Caki2 (cell line): ENCODE data around the gene FGD6. TPM values are rescaled to one million over a fixed set of nuclear protein-coding genes. Genes with fewer than 3 reads are reported as not detected.
"Not testable (repeated sequence)": the region's sequence is repeated elsewhere in the genome, so short reads cannot be mapped to it uniquely, and the experiment has no call there.

Source experiments
- DNase-seq: peaks from one replicate; pipeline ENCODE4 v3.0.0-alpha.2; 2015; ENCODE audit warnings: low read depth
- in situ Hi-C: cut with HindIII; loops from 2 replicates; pipeline ENCODE4 v1.10.0; 2016; ENCODE audit warnings: low sequenced_read_pairs, low pct_unique_long_range_greater_than_20kb, mixed read lengths
- total RNA-seq: library from RNA; depleted of rRNA; stranded (reverse); fragments of >200 nt; shearing (Covaris generic); gene quantifications from 2 replicates; pipeline ENCODE4 v1.2.3, GENCODE V29; 2014; ENCODE audit warnings: low replicate concordance; rRNA removed

FGD6 gene
- total RNA-seq: 5.9 and 6.6 TPM in 2 replicates

GRCh38 chr12:95217377-95218149 is at the start of gene FGD6, which contains the start of gene VEZT:
Gene FGD6, minus strand, starts transcription at chr12:95217467. Its CDS starts 227 bp downstream, at chr12:95217240.
Gene VEZT, plus strand, starts transcription at chr12:95217807. Its CDS starts 44 bp downstream, at chr12:95217851.
- peak; percentile 99 for DNase-seq
- in situ Hi-C loops: loop anchor here (25.0 kb wide), 1 partner anchor 105 kb away; no protein-coding TSS in a partner anchor

- in situ Hi-C loops: no loop called here
Measured at GRCh38 chr12:95266254-95266653, 49.0 kb upstream of the FGD6 start.

DNA sequence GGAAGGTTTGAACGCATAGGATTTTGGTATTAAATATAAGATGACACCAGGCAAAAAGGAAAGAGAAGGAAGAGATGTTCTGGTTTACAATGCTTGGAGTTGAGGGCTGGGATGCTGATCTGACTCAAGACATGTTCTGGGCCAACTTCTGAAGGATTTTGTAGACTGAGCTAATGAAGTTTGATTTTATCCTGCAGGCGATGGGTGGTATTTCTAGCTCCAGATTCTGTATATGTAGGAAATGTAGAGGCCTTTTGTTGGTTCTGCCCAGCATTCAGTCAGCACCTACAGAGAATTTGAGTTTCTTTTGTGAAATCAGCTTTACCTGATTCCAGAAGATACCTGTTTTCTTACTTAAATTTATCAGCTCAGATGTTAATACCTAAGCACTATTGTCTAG is 48.5 kb upstream of the FGD6 start:
- in situ Hi-C loops: no loop called here

More at GRCh38 chr12:95266254-95266653, 49.0 kb upstream of the FGD6 start:
- DNase-seq: no peak

GRCh38 chr12:95262808-95263207 is 45.5 kb upstream of the FGD6 start:
- DNase-seq: no peak
- in situ Hi-C loops: no loop called here

More for the DNA sequence above, 48.5 kb upstream of the FGD6 start:
- DNase-seq: no peak

DNA sequence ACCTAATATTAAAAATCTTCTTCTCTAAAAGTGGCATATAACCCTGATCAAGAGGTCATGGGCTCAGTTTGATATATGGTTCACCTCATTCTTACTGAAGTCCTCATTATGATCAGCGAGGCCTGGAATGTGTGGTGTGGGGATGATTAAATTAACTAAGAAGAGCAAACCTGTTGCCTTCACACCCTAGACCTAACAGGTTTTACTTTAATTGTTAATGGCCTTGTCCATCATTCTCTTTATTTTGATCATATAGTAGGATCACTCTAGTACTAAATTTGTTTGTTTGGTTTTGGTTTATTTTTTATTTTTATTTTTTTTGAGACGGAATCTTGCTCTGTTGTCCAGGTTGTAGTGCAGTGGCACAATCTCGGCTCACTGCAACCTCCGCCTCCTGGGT is 43.8 kb upstream of the FGD6 start:
- DNase-seq: no peak
- in situ Hi-C loops: no loop called here

DNA sequence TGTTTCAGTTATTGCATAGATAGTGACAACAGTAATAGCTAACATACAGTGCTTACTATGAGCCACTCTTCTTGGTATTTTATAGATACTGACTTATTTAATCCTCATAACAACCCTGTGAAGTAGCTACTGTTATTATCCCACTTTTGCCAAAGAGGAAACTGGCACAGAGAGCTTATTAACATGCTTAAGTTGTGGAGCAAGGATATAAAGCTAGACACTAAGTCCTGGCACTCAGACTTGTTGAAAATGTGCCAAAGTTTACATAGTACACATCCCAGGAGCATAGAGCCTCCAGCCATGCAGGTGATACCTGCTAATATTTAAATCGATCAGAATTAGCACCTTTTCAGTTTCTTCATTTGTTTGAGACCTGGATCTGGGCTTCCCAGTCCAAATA is 42.1 kb upstream of the FGD6 start:
- no peak for DNase-seq
- in situ Hi-C loops: no loop called here

DNA sequence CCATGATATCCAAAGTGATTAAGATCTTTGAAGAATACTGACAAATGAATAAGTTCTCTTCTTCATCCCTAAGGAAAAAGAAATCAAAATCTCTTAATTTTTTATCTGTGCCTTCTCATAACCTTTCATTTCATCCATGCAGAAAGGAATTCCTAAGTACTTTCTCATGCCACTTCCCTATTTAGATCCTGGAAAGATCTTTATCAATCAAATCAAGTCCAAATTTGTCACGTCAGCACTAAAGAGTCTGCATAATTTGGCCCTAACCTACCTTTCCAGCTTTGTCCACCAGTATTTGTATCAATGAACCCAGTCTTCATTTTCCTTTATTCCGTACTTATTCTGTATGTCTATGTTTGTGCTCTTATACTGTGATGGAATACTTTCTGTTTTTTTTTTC is 41.5 kb upstream of the FGD6 start:
- no peak for DNase-seq

DNA sequence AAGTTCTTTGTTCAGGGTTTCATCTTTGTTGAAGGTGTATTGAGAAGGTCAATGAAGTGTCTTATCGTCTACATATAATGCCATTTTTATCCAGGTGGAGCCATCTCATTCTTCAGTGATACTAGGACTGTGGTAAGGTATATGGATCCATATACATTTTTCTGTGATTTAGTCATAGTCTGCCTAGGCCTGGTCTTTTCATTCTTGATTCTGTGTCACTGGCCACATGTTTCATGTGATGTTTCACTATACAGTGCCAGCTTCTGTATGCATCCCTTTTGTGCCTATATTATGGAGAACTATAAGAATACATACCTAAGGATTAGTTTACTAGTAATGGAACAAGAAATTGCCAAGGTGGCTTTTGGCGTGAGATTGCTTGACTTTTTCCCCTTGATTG is 40.9 kb upstream of the FGD6 start:
- DNase-seq: no peak
- in situ Hi-C loops: no loop called here

More for the DNA sequence above, 41.5 kb upstream of the FGD6 start:
- in situ Hi-C loops: no loop called here

- in situ Hi-C loops: no loop called here
- no peak for DNase-seq
Measured at GRCh38 chr12:95257541-95257940, 40.3 kb upstream of the FGD6 start.

GRCh38 chr12:95253386-95253785 is 36.1 kb upstream of the FGD6 start:
- in situ Hi-C loops: no loop called here
- no peak for DNase-seq

- no peak for DNase-seq
- in situ Hi-C loops: no loop called here
Measured at GRCh38 chr12:95248604-95249360, 31.5 kb upstream of the FGD6 start.

GRCh38 chr12:95248095-95248494 is 30.8 kb upstream of the FGD6 start:
- in situ Hi-C loops: no loop called here
- DNase-seq: no peak

DNA sequence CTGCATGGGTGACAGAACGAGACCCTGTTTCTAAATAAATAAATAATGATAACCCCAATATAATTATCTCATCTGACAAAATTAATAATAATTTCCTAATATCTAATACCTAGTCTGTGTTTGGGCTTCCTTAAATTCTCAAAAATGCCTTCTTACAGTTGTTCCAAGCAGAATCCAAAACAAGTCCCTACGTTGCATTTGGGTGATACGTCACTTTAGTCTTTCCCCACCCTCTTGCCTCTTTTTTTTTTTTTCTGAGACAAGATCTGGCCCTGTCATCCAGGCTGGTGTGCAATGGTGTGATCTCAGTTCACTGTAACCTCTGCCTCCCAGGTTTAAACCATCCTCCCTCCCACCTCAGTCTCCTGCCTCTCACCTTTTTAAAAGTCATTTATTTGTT is 27.1 kb upstream of the FGD6 start:
- DNase-seq: no peak
- in situ Hi-C loops: no loop called here

GRCh38 chr12:95243497-95244183 is 26.4 kb upstream of the FGD6 start:
- in situ Hi-C loops: no loop called here
- no peak for DNase-seq

DNA sequence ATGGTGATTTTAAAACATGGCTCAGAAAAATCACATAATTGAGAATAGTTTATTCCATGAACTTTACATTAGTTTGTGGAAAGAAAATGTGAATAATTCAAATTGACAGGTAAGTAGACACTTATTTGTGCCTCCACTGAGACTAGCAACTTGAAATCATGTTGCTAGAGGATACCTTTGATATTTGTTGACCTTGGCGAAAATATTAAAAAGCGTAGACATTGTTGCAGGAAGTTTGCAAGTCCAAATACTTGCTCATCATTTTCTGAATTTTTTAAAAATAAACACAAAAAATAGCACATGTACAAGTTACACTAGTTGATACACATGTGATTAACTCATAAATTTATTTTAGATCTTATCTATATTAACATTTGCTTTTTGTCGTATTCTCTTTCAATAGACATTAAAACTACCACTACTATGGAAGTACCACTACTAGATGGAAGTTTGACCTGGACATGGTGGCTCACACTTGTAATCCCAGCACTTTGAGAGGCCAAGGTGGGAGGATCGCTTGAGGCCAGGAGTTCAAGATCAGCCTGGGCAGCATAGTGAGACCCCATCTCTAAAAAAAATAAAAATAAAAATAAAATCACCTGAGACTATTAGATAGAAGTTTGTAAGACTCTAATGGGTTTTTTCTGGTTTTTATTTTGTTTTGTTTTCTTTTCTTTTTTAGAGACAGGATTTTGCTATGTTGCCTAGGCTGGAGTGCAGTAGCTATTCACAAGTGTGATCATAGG is 24.7 kb upstream of the FGD6 start:
- in situ Hi-C loops: no loop called here
- no peak for DNase-seq

DNA sequence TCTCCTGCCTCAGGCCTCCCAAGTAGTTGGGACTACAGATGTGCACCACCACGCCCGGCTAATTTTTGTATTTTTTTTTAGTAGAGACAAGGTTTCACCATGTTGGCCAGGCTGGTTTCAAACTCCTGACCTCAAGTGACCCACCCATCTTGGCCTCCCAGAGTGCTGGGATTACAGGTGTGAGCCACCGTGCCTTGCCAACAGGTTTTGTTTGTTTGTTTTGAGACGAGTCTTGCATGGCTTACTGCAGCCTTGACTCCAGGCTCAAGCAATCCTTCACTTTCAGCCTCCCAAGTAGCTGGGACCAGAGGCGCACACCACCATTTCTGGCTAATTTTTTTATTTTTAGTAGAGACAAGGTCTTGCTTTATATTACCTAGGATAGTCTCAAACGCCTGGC is 23.9 kb upstream of the FGD6 start:
- DNase-seq, in situ Hi-C loops: not testable (repeated sequence)

- in situ Hi-C loops: no loop called here
- DNase-seq: no peak
Measured at GRCh38 chr12:95240556-95240955, 23.3 kb upstream of the FGD6 start.

DNA sequence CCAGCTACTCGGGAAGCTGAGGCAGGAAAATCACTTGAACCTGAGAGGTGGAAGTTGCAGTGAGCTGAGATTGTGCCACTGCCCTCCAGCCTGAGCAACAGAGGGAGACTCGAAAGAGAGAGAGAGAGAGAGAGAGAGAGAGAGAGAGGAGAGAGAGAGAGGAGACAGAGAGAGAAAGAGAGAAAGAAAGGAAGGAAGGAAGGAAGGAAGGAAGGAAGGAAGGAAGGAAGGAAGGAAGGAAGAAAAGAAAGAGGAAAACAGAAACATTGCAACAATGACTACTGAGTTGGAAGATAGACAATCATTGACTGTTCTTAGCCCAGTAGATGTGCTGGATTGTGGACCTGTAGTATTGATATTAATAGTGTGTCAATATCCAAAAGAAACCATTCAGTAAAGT is 22.6 kb upstream of the FGD6 start:
- DNase-seq, in situ Hi-C loops: not testable (repeated sequence)
